NCI-H748 treated with DMSO at 0.1 percent for 48 hours (cell line): Measurements from ENCODE around the gene ZNF212.

ENCODE experiments used
- DNase-seq: peaks from one replicate; lab custom pipeline; 2025; lab: John Stamatoyannopoulos, UW

ZNF212 gene

DNA sequence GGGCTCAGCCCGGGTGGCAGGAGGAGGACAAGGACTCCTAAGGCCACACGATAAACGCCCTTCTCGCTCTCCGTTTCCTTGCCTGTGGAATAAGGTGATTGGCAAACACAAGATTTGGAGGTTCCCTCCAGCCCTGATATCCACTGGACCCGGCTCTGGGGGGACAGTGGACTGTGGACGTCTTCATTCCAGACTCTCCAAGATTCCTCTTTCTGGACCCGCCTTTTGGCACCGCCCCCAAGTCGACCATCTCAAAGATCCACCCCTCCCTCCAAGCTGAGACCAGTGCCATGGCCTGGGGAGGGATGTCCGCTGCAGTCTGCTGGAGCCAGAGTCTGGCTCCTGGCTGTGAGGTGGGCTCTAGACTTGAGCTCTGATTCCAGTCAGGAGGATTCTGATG is 46.2 kb downstream of the ZNF212 start:
- no peak for DNase-seq

DNA sequence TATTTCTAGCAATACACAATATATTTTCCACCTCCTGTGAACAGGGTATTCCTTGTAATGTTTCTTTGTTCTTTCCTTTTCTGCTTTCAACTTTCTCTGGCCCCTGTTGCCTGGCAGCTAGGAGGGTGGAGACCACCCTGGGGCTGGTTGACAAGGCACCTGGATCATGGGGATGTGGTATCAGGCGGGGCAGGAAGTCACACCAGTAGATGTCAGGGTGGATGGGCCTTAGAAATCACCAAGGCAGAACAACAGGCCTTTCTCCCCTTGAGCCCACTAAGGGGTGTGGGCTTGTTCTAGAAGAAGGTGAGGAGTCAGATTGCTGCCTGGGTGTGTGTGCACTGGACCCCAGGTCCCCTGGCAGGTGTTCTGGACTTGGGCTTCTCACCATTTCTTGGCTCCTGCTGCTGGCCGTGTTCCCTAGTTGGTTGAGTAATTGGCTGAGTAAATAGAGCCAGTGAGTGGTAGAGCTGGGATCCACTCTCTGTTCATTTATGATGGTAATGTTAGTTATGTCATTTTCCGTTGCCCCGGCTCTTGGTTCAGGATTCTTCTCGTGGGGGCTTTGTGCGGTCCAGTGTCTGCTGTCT is 47.5 kb downstream of the ZNF212 start:
- no peak for DNase-seq

DNA sequence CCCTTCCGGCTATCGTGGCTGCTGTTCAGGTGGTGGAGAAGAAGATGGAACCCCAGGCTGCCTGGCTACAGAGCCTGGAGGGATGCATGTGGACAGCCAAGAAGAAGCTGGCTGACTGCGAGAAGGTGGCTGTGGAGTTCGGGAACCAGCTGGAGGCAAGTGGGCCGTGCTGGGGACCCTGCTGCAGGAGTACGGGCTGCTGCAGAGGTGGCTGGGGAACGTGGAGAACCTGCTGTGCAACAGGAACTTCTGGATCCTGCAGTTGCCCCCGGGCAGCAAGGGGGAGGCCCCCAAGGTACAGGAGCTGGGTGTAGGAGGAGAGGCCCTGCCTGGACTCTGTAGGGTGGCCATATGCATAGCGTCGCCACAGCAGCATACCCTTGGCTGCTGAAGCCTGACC is 48.2 kb downstream of the ZNF212 start:
- DNase-seq, result no peak

DNA sequence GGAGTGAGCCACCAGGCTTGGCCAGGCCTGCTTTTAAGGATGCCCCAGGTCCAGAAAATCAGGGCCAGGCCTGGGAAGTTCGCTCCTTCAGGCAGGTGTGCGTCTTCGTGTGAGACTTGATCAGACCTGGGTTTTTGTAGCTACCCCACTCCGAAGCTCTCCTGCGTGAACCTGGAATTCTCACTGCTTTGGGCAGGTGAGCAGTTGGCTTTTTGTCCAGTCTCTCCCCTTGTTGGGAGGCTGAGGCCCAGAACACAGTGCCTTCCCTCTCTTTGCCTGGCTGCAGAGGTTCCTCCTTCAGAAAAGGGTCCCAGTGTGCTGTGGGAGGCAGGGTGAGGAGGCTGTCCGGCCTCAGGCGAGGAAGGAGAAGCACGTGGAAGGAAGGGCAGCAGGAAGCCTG is 49.8 kb downstream of the ZNF212 start:
- DNase-seq, result no peak

DNA sequence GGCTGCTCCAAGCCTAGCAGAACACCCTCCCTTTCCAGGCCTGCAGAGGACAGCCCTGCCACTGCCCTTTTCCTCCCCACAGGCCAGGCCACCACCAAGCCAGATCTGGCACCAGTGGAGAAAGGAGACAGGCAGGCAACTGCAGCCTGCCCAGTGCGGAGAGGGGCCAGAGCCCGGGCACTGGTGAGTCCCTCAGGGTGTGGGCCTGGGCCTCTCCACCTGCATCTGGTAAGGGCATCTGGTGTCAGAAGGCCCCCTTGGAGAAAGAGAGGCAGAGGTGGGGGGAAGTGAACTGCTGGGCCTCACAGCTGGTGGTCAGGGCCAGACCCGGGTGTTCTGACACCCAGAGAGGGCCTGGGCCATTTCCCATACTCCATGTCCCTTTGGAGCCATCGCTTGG is 50.4 kb downstream of the ZNF212 start:
- no peak for DNase-seq

DNA sequence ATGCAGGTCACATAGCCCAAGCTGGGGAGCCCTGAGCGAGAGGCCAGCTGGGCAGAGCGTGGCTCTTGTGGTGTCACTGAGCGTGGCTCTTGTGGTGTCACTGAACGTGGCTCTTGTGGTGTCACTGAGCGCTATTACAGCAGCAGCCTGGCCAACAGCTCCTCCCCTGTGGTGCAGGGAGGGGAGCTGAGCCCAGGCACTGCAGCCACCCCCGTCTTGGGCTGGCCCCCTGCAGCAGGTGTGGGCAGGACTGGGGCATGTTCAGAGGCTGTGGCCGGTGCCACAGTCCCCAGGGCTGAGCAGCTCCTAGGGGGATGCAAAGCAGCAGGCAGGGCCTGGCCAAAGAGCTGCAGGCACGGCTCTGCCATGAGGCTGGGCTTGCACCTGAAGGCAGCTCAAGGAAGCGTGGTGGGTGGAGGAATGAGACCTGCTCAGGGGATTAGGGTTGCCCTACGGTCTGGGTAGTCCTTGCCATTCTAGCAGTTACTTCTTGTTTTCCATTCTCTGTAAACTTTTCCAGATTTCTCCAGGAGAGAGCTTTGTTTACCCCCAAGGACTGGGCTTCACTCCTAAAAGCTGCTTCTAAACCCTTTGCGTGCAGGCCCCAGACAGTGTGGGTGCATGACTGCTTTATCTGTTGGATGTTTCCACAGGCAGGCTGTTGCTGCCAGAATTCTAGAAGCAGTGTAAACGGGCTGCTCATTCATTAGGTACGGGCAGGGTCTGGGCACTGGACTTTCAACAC is 51.8 kb downstream of the ZNF212 start:
- no peak for DNase-seq

DNA sequence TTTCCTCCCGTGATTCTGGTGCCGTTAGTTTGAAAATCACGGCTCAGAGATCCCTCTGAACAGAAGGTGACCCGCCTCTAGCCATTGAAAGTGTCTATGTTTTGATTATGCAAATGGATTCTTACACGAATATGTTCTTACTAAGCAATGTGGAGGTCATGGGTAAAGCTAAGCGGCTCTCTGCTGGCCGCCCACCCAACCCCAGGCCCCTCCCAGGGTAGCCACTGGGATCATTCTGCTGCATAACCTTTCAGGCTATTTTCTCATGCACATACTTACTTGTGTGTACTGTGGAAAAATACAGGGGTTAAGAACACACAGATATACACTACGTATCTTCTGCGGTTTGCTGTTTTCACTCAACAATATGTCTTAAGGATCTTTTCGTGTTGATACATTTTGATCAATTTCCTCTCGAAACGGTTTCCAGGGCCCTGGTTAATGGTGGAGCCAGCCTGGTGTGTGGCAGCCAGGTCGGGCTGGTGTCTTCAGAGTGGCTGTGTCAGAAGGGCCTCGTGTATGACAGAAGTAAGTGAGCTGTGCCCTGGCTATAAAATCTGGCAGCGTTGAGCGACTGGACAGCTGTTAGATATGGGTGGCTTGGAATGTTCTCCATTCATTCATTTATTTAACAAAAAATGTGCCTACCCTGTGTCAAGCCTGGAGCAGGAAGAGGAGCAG is 52.5 kb downstream of the ZNF212 start:
- no peak for DNase-seq

DNA sequence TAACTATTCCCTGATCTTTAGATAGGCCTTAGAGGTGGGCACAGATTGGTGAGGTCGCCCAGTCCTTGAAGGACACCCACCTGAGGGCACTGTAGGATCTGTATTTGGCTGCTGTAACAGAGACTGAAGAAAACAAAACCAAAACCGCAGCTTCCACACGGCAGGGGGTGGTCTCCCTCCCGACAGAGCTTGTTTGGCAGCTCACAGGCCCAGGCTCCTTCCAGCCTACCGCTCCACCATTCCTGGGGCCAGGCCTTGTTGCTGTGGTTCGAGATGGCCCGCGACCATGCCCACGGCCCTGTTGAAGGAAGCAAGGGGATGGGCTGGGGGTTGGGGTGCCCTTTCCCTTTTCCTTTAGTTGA is 53.0 kb downstream of the ZNF212 start:
- no peak for DNase-seq

DNA sequence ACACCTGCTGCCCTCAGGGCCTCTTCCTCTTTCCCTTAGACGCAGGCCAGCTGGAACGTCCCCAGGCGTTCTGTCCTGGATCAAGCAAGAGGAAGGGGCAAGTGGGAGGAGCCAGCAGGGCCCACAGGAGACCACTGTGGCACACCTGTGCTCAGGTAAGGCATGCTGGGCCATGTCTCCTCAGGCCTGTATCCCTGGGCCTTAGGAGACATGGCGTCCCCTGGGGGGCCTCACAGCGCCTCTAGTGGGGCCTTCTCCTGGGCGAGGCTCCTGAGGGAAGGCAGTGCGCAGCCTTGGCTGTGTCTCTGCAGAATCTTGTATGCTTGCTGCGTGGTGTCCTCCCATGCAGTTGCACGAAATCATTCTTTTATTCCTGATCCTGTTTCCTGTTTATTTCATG is 53.9 kb downstream of the ZNF212 start:
- no peak for DNase-seq

DNA sequence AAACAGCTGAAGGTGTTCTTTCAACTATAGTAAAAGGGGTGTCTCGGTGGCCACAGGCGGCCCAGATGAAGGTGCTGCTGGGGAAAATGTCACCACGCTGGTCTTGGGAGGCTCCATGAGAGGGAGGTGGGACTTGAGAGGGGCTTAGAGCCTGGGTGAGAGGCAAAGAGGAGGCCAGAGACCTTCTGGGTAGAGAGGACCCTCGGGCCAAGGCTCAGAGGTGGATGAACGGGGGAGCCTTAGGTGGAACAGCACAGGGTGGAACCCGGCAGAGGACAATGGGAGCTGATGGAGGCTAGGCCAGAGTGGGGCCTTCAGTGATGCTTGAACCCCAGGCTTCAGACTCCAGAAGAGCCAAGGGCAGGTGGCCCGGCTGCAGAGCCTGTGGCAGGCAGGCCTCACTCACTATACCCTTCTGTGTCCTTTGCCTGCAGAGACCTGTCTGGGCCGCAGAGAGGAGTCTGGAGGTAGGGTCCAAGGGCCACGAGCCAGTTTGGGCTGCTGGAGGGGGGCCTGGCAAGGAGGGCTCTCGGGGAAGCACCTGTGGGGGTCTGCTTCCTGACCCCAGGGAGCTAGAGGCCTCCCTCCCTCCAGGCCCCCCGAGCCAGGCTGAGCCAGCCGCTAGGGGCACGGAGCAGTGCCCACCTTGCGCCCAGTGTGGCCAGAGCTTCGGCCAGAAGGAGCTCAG is 54.6 kb downstream of the ZNF212 start:
- DNase-seq, result no peak

DNA sequence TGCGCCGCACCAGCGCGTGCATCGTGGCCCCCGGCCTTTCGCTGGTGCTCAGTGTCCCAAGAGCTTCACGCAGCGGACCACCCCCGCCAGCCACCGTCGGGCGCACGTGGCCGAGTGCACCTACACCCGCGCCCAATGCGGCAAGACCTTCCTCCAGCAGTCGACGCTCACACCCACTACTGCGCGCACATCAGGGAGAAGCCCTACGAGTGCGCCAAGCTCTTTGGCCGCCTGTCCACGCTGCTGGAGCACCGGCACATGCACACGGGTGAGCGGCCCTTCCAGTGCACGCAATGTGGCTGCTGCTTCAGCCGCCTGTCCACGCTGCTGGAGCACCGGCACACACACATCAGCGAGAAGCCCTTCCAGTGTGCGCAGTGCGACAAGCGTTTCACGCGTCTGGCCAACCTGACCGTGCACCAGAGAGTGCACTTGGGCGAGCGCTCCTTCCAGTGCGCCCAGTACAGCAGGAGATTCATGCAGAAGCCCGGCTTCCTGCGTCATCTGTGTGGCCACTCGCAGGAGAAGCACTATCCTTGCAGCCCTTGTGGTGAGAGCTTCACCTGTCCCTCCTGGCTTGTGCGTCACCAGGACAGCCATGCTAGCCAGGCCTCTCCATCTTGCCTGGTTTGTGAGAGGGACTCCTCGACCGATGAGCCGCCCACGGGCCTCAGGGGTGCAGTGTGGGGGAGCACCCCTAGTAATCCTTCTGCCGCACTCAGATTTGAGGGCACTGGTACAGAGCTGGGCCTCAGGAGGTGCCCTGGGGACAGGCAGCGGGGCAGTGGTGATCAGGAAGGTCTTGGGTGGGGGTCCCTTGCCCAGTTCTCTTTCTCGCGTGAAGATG is 55.4 kb downstream of the ZNF212 start:
- DNase-seq, result no peak

DNA sequence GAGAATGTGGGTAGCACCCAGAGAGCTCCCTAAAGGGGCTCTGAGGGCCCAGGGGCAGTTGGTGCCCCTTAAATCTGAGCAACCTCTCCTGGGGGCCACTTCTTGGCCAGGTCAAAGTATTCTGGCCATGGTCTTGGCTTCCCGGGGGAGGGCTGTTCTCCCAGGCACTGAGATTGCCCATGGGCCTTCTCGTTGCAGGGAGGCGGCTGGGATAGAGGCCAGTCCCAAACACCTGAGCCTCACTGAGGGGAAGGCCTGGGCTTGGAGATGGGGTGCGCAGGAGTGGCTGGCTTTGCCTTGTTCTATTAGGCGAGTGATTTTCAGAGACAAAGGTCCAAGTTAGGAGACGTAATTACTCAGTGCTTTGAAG is 56.0 kb downstream of the ZNF212 start:
- DNase-seq, result no peak

DNA sequence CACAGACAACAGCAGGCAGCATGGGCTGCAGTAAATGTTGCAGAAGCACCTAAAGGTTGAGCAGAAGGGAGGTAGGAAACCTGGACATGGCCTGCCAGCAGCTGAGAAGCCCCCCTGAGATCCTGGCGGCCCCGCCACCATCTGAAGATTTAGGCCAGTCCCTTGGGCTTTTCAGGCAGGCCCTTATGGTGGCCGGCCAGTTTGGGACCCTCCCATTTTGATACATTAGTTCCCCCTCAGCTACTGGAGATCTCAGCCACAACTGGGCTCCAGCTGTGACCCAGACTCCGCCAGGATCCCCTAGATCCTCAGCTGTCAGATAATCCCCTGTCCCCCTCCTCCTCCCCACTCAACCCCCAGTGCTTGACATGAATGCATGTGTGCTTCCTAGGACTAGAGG is 56.9 kb downstream of the ZNF212 start:
- DNase-seq, result no peak

DNA sequence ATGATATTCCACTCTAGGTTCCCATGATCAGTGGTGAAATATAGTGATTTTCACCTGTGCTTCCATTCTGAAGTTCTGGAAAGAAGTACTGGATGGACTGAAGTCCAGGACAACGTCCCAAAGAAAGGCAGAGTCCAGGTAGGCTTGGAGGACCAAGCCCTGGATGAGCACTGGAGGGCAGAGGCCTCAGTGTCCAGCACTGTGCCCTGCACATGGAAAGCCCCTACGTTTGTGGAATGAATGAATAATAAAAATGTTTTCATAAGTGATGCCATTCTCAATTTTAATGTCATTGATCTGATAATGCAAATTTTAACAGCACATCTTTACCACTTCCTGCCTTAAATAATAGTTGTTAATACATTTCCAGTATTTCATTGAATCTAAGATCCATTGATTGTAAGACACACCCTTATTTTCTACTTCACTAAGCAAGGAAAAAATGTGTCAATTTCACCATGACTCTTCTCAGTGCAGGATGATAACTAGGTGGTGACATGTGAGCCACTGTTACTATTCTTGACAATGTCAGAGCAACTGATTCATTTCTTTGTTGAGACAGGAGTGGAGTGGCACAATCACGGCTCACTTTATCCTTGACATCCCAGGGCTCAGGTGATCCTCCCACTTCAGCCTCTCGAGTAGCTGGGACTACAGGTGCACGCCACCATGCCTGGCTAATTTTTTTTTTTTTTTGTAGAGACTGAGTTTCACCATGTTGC is 57.7 kb downstream of the ZNF212 start:
- DNase-seq, result no peak

DNA sequence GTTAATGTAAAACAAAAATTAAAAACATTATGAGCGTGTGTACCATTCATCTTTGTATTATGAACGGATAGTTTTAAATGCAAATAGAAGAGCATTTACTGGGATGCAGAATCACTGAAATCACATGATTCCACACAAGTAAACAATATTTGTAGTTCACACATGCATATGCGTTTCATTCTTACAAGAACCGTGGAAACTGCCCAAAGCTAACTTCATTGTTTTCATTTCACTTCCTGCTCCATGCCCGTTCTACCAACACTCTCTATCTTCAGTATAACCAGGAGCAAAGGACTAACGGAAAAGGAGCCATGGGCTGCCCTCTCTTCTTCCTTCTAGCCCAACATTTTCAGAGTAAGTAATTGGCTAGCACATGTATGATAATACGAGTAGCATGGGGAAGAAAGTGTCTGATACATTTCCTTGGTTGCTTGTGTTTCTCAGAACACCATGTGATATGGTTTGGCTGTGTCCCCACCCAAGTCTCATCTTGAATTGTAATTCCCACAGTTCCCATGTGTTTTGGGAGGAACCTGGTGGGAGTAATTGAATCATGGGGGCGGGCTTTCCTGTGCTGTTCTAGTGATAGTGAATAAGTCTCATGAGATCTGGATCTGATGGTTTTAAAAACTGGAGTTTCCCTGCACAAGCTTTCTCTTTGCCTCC is 61.3 kb downstream of the ZNF212 start:
- no peak for DNase-seq

DNA sequence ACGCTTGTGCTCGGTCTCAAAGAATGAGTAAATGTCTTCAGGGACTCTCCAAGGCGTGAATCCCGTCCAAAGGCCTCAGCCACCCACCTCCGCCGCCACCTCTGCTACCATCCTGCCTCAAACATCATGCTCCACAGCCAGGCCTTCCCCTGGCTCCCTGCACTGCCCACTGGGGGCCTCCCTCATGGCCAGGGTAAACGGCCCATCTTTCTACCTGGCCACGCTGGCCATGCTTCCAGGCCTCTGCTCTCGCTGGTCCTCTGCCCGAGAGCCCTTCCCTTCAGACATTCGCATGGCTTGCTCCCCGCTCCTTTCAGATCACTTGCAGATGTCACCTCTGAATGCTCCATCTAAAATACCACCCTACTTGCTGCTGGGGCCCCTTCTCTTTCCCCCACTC is 62.8 kb downstream of the ZNF212 start:
- DNase-seq, result no peak

DNA sequence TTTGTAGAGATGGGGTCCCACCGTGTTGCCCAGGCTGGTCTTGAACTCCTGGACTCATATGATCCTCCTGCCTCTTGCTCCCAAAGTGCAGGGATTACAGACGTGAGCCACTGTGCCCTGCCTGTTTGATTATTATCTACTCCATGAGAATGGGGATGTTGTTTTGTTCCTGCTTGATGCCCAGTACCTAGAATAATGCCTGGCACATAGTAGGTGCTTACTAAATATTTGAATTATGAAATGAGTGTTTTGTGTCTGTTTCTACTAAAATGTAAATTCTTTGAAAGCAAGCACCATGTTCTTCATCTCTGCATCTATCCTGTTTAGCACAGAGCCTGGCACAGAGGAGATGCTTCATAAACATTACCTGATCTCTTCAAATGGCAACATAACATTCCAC is 63.4 kb downstream of the ZNF212 start:
- no peak for DNase-seq

DNA sequence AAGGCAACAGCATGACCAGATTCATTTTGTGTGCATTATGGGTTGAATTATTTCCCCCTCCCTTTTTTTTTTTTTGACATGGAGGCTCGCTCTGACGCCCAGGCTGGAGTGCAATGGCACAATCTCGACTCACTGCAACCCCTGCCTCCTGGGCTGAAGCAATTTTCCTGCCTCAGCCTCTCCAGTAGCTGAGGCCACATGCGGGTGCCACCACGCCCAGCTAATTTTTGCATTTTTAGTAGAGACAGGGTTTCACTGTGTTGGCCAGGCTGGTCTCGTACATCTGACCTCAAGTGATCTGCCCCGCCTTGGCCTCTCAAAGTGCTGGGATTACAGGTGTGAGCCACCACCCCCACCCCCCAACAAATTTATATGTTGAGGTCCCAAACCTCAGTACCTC is 64.6 kb downstream of the ZNF212 start:
- DNase-seq, result no peak
